GM12801 (cell line): ENCODE results near the gene HSD17B11.

Experiments
- TF ChIP-seq, protein P1 (sequence below): IDR thresholded peaks from one replicate; pipeline ENCODE4 v1.5.1; 2011; ENCODE audit warnings: control low read depth; ENCODE audit not compliant: insufficient read length; ENCODE audit errors: extremely low read depth

HSD17B11 gene

DNA sequence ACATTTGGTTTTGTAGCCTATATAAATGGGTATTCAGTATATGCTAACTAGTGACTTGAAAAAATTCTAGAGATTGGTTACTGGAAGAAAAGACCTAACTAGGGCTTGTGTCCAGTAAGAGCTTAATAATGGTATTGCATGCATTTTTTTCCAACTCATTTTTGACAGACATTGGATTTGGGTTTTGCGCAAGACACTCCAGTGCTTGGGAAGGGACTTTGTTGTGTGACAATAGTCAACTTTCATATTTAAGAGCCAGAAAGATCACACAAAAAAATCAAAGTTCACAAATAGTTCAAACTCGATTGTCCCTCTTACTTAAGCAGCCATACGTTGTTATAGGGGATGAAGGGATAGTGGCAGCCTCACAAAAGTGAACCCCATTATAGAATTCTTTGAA, 1.2 kb upstream of the HSD17B11 start:
- TF ChIP-seq, protein P1, sequence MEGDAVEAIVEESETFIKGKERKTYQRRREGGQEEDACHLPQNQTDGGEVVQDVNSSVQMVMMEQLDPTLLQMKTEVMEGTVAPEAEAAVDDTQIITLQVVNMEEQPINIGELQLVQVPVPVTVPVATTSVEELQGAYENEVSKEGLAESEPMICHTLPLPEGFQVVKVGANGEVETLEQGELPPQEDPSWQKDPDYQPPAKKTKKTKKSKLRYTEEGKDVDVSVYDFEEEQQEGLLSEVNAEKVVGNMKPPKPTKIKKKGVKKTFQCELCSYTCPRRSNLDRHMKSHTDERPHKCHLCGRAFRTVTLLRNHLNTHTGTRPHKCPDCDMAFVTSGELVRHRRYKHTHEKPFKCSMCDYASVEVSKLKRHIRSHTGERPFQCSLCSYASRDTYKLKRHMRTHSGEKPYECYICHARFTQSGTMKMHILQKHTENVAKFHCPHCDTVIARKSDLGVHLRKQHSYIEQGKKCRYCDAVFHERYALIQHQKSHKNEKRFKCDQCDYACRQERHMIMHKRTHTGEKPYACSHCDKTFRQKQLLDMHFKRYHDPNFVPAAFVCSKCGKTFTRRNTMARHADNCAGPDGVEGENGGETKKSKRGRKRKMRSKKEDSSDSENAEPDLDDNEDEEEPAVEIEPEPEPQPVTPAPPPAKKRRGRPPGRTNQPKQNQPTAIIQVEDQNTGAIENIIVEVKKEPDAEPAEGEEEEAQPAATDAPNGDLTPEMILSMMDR: no peak

- TF ChIP-seq, protein P1: no peak
These were observed 627 bp upstream of the HSD17B11 start for GRCh38 chr4:87391576-87392054.

DNA sequence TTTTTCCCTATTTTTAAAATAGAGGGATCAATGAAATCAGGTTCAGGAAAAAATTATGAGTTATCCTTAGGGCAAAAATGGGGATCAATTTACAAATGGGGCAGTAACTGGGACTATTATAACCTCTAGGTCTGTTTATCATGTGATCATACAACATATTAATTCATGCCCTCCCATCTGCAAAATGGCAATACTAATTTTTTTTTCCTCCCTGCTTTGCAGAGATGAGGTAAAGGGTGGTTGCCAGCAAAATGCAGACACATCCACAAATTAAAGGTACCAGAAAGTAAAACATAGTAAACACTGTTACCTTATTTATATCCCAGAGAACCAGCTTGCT, 467 bp downstream of the HSD17B11 start:
- TF ChIP-seq, protein P1: no peak

DNA sequence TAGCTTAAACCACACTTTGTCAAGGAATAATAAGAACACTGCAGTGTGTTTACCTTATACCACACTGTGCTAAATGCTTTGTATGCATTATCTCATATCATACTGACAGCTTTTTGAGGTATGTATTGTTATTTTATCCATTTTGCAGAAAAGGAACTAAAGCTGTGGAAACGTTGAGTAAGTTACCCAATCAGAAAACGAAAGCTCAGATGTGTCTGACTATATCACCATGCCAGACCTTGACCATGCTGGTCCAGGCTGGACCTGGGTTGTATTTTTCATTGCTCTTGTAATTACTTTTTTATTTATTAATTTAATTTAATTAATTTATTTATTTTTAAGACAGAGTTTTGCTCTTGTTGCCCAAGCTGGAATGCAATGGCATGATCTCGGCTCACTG, 2.1 kb downstream of the HSD17B11 start:
- TF ChIP-seq, protein P1: no peak

- TF ChIP-seq, protein P1: no peak
These were observed 3.8 kb downstream of the HSD17B11 start for GRCh38 chr4:87387237-87387636.

GRCh38 chr4:87382931-87383330, 8.1 kb downstream of the HSD17B11 start:
- TF ChIP-seq, protein P1: no peak

DNA sequence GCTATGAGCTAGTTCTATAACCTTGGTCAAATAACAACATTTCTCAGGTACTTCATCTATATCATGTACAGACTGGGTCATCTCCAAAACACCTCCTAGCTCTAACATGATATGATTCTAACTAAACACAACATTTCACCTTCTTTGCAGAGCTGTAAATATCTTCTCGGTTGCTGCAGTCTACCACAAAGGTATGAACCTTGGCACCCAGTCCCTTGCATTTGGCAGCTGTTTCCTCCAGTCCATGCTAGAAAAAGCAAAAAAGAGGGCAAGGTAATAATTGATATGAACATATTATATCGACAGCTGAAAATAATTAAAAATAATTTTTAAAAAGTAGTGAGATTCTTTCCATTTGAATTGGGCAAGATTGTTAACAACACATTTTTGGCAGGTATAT, 8.9 kb downstream of the HSD17B11 start:
- TF ChIP-seq, protein P1: no peak

DNA sequence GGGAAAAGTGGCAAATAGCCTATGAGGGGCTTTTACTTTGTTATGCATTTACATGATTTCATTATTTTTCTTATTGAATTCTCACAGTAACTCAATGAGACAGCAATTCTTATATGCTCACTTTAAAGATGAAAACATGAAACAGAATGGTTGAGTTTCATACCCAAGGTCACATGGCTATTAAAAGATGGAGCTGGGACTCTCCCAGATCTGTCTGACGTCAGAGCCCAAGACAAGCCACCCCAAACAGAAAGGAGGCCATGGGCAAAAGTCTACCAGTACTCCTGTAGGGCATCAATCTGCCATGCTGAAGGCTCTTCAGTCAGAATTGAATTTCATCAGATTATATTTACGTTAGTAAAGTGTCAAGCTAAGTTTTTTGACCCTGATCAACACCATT, 13.2 kb downstream of the HSD17B11 start:
- TF ChIP-seq, protein P1: no peak
